ENCODE measurements around the gene PRIMPOL.

- TF ChIP-seq, protein P1, sequence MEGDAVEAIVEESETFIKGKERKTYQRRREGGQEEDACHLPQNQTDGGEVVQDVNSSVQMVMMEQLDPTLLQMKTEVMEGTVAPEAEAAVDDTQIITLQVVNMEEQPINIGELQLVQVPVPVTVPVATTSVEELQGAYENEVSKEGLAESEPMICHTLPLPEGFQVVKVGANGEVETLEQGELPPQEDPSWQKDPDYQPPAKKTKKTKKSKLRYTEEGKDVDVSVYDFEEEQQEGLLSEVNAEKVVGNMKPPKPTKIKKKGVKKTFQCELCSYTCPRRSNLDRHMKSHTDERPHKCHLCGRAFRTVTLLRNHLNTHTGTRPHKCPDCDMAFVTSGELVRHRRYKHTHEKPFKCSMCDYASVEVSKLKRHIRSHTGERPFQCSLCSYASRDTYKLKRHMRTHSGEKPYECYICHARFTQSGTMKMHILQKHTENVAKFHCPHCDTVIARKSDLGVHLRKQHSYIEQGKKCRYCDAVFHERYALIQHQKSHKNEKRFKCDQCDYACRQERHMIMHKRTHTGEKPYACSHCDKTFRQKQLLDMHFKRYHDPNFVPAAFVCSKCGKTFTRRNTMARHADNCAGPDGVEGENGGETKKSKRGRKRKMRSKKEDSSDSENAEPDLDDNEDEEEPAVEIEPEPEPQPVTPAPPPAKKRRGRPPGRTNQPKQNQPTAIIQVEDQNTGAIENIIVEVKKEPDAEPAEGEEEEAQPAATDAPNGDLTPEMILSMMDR (conservative IDR thresholded peaks at IDR 0.05 in 1 of 2, IDR thresholded peaks at IDR 0.05 in 1 of 2; ENCODE audit: extremely low read depth in 1 of 2, insufficient read depth in 1 of 2, low read depth in 1 of 2, low read length in 2 of 2) = no peak
- no peak for TF ChIP-seq EZH2 (IDR thresholded peaks at IDR 0.05; ENCODE audit: borderline replicate concordance, low read length)
Observed at GRCh38 chr4:184662236-184662635, 12.7 kb downstream of the PRIMPOL start.

Measured in mammary epithelial cell (primary cell).